ENCODE data around the gene IDH3G.

Gene IDH3G

DNA sequence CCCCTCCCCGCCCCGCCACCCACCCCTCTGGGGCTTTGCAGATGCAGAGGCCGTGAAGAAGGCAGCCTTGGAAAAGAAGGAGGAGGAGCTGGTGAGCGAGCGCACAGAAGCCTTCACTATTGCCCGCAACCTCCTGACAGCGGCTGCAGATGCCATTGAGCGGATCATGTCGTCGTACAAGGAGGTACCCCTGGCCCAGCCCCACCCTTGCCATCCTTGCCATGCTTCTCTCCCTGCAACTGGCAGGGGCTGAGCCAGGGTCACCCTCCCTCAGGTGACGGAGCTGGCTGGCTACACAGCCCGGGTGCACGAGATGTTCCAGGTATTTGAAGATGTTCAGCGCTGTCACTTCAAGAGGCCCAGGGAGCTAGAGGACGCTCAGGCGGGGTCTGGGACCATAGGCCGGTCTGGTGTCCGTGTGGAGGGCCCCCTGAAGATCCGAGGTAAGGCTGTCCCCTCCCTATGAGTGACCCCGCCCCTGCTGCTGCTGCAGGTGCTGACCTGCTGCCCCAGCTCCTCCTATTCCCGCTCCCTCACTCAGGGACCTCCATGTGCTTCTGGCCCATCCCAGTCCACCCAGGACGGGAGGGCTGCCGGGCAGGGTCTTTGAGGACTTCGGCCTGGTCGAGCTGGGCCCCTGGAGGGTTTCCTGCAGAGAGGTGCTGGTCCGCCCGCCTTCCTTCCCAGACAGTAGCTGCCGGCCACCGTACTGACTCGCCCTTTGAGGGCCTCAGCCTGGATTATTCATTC, 57.9 kb downstream of the IDH3G start:
- peaks cover 25% of the 10 kb centered on the region for H3K4me1 Mint-ChIP-seq (ENCODE audit: low read depth)
- no peak overlapping the region for H3K4me3 Mint-ChIP-seq
- no peak overlapping the region for H3K27ac Mint-ChIP-seq
- peaks cover 12% of the 10 kb centered on the region for H3K9me3 Mint-ChIP-seq
- H3K27me3 Mint-ChIP-seq (ENCODE audit: low read depth) = no peaks in the 10 kb centered on the region
- DNase-seq (ENCODE audit: low spot score) = no peak
- H3K36me3 Mint-ChIP-seq (ENCODE audit: low read depth) = peaks cover 24% of the 10 kb centered on the region

All from T-helper 2 cell treated with Interferon-gamma antibody and Interleukin-4, amounts not matched to agents 5 μg/mL and 100 μg/mL, for 36 hours (primary cell).